ENCODE measurements around the gene NDST1.

DNA sequence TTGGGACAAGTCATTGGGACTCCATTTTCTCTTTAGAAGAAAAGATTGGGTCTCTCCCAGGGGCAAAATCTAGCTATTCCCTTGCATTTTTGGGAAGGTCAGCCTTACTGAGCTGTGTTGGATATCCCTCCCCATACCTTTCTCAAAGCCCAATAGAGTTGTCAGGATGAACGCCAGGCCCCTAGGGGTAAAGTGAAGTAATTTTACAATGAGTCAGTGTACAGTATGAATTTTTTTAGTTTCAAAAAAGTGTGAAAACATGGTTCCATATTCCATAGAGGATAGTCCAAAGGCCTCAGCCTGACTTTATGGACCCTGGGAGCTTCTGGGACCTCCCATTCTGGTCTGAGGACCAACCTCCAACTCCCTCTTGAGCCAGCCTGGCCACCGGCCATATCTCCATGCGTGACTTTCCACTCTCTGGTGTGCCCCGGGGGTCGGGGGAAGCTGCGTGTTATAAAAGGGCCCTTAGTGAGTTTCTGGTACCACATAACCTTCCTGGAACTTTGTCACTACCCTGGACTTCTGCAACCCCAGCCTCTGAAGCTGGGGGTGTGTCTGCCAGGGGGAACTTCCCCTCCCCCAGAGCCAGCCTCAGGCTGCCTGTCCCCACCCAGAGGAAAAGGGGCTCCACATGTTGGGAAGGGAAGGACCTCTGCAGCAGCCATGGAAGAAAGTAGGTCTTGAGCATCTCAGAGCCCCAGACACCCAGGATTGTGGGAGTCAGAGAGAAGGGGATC lies 80.1 kb downstream of the NDST1 start:
- TF ChIP-seq EZH2phosphoT487 (IDR thresholded peaks at IDR 0.05; ENCODE audit: insufficient read depth, low read depth) (no peak), EZH2 (IDR thresholded peaks at IDR 0.05; ENCODE audit: insufficient read depth, poor library complexity, severe bottlenecking) (no peak)

Data from GM23248 (cell line).